Immature natural killer cell (primary cell): ENCODE results near the gene CLEC18B. TPM values are rescaled to one million over a fixed set of nuclear protein-coding genes. Genes with fewer than 3 reads are reported as not detected.
"Not testable (repeated sequence)": the region's sequence is repeated elsewhere in the genome, so short reads cannot be mapped to it uniquely, and the experiment has no call there.

ENCODE experiments used
- DNase-seq, 3 donors: peaks; one replicate each; pipeline ENCODE4 v3.0.0; 2022; ENCODE audit warnings: mixed read lengths in 1 of 3
- H3K27ac Mint-ChIP-seq, 6 donors: one replicate each; pipeline ENCODE4 v1.8.0; 2020; ENCODE audit warnings: mixed read lengths in 6 of 6, mild to moderate bottlenecking in 5 of 6, inconsistent platforms in 4 of 6, moderate library complexity in 3 of 6
- H3K27me3 Mint-ChIP-seq, 3 donors: one replicate each; pipeline ENCODE4 v1.8.0; 2020 to 2021; ENCODE audit warnings: low read depth in 3 of 3, mild to moderate bottlenecking in 3 of 3, mixed read lengths in 3 of 3, moderate library complexity in 3 of 3, inconsistent platforms in 1 of 3
- H3K36me3 Mint-ChIP-seq, 3 donors: one replicate each; pipeline ENCODE4 v1.8.0; 2020; ENCODE audit warnings: mixed read lengths in 3 of 3, inconsistent platforms in 2 of 3, mild to moderate bottlenecking in 2 of 3
- H3K4me1 Mint-ChIP-seq, 2 donors: one replicate each; pipeline ENCODE4 v1.8.0; 2020; ENCODE audit warnings: inconsistent platforms in 2 of 2, mild to moderate bottlenecking in 2 of 2, mixed read lengths in 2 of 2, moderate library complexity in 1 of 2
- H3K4me3 Mint-ChIP-seq, 5 donors: one replicate each; pipeline ENCODE4 v1.8.0; 2020; ENCODE audit warnings: mild to moderate bottlenecking in 5 of 5, mixed read lengths in 5 of 5, inconsistent platforms in 3 of 5, moderate library complexity in 3 of 5
- H3K9me3 Mint-ChIP-seq, 6 donors: one replicate each; pipeline ENCODE4 v1.8.0; 2020; ENCODE audit warnings: mild to moderate bottlenecking in 6 of 6, mixed read lengths in 6 of 6, inconsistent platforms in 4 of 6, moderate library complexity in 3 of 6
- polyA plus RNA-seq, 3 donors: library from polyadenylated mRNA; unstranded; fragments of 300-500 nt; fragmentation: Illumina TruSeq; gene quantifications; one replicate each; pipeline ENCODE4 v1.2.3, GENCODE V29; 2021

The CLEC18B gene
- under 1 TPM in 1 of 3 donors, not detected in 2; 0.20 TPM for polyA plus RNA-seq

DNA sequence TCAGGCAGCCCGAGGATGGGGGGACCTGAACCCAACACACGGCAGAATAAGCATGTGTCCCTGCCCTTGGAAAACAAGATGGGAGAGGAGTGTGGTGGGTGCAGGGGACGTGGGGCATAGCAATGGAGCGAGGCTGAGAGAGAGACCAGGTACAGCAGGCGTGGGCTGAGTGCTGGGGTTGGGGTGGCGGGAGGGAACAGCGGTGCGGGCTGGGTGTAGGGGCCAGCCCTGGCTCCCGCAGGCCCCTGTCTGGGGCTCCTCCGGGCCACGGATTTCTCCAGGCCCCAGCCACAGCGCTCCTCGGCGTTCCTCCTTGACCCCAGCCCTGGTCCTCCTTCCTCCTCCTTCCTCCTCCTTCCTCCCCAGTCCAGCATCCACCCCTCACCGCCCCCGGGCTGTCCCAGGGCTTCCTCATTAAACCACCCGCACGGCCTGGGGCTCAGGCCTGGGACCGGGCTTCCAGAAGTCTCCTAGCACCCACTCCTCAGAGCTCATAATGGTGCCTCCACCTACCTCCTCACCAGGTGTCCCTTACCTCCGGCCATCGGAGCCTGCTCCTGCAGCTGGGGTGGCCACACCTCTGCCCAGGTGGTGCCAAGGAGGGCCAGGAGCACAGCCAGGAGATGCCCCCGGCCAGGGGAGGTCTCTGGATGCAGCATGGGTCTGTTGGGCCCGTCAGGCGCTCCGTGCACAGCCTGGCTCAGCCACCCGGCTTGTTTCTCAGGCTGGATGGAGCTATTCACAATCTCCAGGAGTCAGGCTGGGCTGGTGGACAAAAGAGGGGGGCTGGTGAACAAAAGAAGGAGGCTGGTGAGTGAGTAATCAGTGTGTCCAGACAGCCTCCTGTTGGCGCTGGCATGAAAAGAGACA is at the start of gene CLEC18B:
CLEC18B (minus strand) TSS at position 867 of the 870 bp plus-strand sequence; CDS start at position 659, 208 bp downstream.
- H3K36me3 Mint-ChIP-seq, H3K27ac Mint-ChIP-seq, H3K4me1 Mint-ChIP-seq, H3K9me3 Mint-ChIP-seq, DNase-seq, H3K4me3 Mint-ChIP-seq, H3K27me3 Mint-ChIP-seq: not testable (repeated sequence)

- Mint-ChIP-seq H3K4me3 (no peak overlapping the region), H3K27ac (peak overlapping the region in 1 of 6 donors; percentile 28), H3K27me3 (peaks cover 0 to 1% (median 0%) of the 10 kb centered on the region in 3 donors), H3K4me1 (no peaks in the 10 kb centered on the region), H3K9me3 (no peaks in the 10 kb centered on the region), H3K36me3 (peaks cover 19 to 70% (median 42%) of the 10 kb centered on the region in 3 donors)
- DNase-seq = no peak
Observed at GRCh38 chr16:74469946-74470478, 48.7 kb upstream of the CLEC18B start.

DNA sequence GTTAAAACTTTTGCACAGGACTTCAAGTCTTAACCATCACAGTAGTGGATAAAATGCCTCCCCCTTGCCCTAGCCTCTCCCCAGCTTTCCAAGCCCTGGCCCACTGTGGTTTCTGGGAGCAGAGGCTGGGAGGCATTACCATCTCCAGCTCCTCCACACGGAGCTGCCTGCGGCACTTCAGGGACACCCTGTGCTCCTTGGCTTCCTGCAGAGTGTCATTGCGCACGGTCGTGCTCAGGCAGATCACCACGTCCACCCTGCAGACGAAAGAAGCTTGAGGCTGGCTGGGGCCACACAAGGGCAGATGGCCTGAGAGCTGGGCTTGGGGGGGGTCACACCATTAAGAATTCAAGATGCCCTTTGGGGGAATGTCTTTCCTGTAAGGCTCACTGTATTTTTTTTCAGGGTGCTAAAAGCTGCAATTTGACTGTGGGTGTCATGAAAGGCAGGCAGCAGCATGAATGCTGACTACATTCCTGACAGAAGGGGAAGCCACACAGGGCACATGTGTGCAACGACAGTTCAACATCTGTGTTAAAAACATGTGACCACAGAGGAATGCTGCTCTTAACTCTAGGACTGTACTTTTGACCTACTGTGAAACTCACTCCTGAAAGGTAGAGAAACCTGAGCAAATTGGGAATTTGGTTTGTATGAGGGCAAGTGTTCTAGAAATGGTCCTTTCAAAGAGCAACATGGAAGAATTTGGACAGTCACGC is 47.7 kb upstream of the CLEC18B start:
- no peaks in the 10 kb centered on the region for H3K4me1 Mint-ChIP-seq
- DNase-seq = no peak
- H3K9me3 Mint-ChIP-seq = no peaks in the 10 kb centered on the region
- peaks cover 19 to 69% (median 39%) of the 10 kb centered on the region in 3 donors for H3K36me3 Mint-ChIP-seq
- H3K27ac Mint-ChIP-seq = no peak overlapping the region
- H3K4me3 Mint-ChIP-seq = no peak overlapping the region
- H3K27me3 Mint-ChIP-seq = peaks cover 0 to 1% (median 0%) of the 10 kb centered on the region in 3 donors

DNA sequence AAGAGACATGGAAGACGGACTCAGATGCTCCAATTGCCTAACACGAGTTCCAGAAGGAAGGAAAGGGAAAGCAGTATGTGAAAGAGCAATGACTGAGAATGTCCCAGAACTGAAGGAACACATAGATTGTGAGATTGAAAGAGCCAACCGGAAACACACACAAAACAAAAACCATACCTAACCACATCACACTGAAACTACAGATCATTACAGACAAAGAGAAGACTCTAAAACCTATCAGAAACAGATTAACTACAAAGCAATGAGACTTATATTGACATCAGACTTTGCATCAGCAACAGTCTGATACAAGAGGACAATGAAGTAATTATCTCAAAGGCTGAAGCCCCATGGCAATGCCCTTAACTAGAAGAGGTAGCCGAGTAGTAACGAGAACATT is 45.6 kb upstream of the CLEC18B start:
- no peak overlapping the region for H3K4me3 Mint-ChIP-seq
- peak overlapping the region in 2 of 6 donors; percentile 44 to 58 for H3K27ac Mint-ChIP-seq
- H3K27me3 Mint-ChIP-seq = peaks cover 0 to 4% (median 0%) of the 10 kb centered on the region in 3 donors
- no peak for DNase-seq
- H3K36me3 Mint-ChIP-seq = peaks cover 19 to 74% (median 44%) of the 10 kb centered on the region in 3 donors
- H3K9me3 Mint-ChIP-seq = no peaks in the 10 kb centered on the region
- no peaks in the 10 kb centered on the region for H3K4me1 Mint-ChIP-seq

- H3K36me3 Mint-ChIP-seq = peaks cover 15 to 71% (median 45%) of the 10 kb centered on the region in 3 donors
- no peak overlapping the region for H3K4me3 Mint-ChIP-seq
- peaks cover 0 to 4% (median 0%) of the 10 kb centered on the region in 3 donors for H3K27me3 Mint-ChIP-seq
Observed at GRCh38 chr16:74465851-74466685, 44.8 kb upstream of the CLEC18B start.

DNA sequence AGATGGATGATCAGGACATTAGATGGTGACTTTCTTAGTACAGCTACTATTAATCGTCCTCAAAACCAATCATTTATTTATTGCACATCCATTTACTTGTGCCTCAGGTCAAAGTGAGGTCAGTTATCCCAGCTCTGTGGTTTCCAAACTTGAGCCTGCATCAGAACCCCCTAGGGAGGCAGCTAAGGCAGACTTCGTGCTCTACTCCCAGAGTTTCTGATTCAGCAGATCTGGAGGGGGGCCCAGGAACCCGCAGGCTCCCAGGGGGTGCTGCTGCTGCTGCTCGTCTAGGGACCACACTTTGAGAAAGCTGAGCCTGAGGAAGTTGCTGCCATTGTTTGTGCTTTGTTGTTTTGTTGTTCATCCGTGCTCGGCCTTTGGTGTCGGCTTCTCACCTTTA is 44.0 kb upstream of the CLEC18B start:
- no peaks in the 10 kb centered on the region for H3K9me3 Mint-ChIP-seq
- H3K4me3 Mint-ChIP-seq = no peak overlapping the region
- H3K4me1 Mint-ChIP-seq = no peaks in the 10 kb centered on the region
- peak overlapping the region in 1 of 6 donors; percentile 55 for H3K27ac Mint-ChIP-seq
- DNase-seq = no peak
- peaks cover 18 to 75% (median 45%) of the 10 kb centered on the region in 3 donors for H3K36me3 Mint-ChIP-seq
- peaks cover 0 to 4% (median 0%) of the 10 kb centered on the region in 3 donors for H3K27me3 Mint-ChIP-seq

More at GRCh38 chr16:74465851-74466685, 44.8 kb upstream of the CLEC18B start:
- Mint-ChIP-seq H3K9me3 (no peaks in the 10 kb centered on the region), H3K27ac (peak overlapping the region in 3 of 6 donors; percentile 14 to 69 (median 55)), H3K4me1 (no peaks in the 10 kb centered on the region)
- no peak for DNase-seq

GRCh38 chr16:74463888-74464287 is 42.6 kb upstream of the CLEC18B start:
- Mint-ChIP-seq H3K36me3 (peaks cover 17 to 72% (median 38%) of the 10 kb centered on the region in 3 donors), H3K4me3 (no peak overlapping the region), H3K4me1 (no peaks in the 10 kb centered on the region), H3K9me3 (no peaks in the 10 kb centered on the region), H3K27me3 (peaks cover 0 to 4% (median 0%) of the 10 kb centered on the region in 3 donors), H3K27ac (peak overlapping the region in 2 of 6 donors; percentile 26 to 67)
- DNase-seq = no peak

GRCh38 chr16:74462361-74462760 is 41.1 kb upstream of the CLEC18B start:
- Mint-ChIP-seq H3K4me3 (no peak overlapping the region), H3K27me3 (peaks cover 0 to 3% (median 0%) of the 10 kb centered on the region in 3 donors), H3K9me3 (no peaks in the 10 kb centered on the region), H3K36me3 (peaks cover 21 to 72% (median 43%) of the 10 kb centered on the region in 3 donors), H3K27ac (peak overlapping the region in 1 of 6 donors; percentile 7), H3K4me1 (no peaks in the 10 kb centered on the region)
- DNase-seq = no peak

- Mint-ChIP-seq H3K9me3 (no peaks in the 10 kb centered on the region), H3K27ac (peak overlapping the region in 2 of 6 donors; percentile 7 to 13), H3K4me3 (no peak overlapping the region), H3K27me3 (peaks cover 0 to 3% (median 0%) of the 10 kb centered on the region in 3 donors), H3K36me3 (peaks cover 20 to 67% (median 38%) of the 10 kb centered on the region in 3 donors), H3K4me1 (no peaks in the 10 kb centered on the region)
- no peak for DNase-seq
Observed at GRCh38 chr16:74461826-74462225, 40.5 kb upstream of the CLEC18B start.

DNA sequence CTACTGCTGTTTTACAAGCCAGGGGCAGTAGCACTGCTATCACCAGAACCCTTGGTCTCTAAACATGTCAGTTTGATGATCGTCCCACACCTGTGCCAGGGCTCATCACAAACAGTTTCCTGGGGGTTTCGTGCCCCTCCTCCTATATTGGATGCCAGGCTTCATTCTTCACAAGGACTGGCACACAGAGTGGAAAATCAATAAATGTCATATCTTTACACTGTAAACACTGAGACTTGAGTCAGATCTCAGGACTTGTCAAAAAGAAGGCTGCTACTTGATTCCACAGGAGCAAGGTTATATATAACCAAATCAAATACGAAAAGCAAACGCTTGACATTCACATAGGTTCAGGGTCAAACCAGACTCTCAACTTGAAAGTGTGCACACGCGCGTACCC is 39.3 kb upstream of the CLEC18B start:
- Mint-ChIP-seq H3K27ac (no peak overlapping the region), H3K27me3 (peaks cover 0 to 6% (median 3%) of the 10 kb centered on the region in 3 donors), H3K9me3 (no peaks in the 10 kb centered on the region), H3K4me3 (no peak overlapping the region), H3K36me3 (peaks cover 19 to 62% (median 33%) of the 10 kb centered on the region in 3 donors), H3K4me1 (no peaks in the 10 kb centered on the region)
- DNase-seq = no peak

DNA sequence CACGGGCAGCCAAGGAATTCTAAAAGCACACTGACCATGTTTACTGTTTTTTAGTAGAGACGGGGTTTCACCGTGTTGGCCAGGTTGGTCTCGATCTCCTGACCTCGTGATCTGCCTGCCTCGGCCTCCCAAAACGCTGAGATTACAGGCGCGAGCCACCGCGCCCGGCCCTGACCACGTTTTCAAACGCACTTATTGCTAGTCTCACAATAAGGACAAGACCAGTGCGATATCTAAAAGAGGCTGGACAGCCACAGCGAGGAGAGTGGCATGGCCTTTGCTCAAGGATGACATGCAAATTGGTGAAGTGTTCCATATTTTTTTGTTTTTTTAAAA is 35.0 kb upstream of the CLEC18B start:
- Mint-ChIP-seq H3K4me1 (no peaks in the 10 kb centered on the region), H3K27me3 (peaks cover 3 to 9% (median 3%) of the 10 kb centered on the region in 3 donors), H3K36me3 (peaks cover 38 to 62% (median 39%) of the 10 kb centered on the region in 3 donors), H3K4me3 (no peak overlapping the region), H3K9me3 (no peaks in the 10 kb centered on the region), H3K27ac (no peak overlapping the region)
- DNase-seq = no peak

DNA sequence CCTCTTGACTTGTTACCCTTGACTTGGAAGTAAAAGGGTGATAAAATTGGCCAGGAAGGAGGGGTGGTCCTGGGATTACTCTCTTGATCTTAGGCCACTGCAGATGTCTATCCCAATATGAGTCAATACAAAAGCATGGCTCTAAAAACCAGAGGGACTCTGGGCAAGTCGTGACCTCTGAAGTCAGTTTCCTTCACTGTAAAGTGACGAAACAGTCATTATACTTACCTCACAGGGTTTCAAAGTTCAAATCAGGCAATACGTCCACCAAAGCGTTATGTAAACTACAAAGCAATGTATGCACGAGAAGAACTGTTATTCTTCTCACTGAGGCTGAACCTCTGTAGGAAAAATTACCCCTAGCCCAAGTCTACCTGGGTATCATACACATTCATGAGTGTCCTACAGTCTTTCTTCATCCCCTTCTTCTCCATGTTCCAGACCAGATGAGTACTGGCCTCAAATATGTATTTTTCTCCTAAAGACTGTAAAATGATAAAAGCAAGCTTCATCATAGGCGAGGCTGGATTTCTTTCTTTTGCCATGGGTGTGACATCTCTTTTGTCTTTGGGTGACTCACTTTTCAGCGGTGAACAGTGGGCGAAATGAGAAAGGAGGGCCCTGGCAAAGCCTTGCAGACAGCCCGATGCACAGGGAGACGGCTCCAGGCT is 34.5 kb upstream of the CLEC18B start:
- Mint-ChIP-seq H3K27me3 (peaks cover 3 to 9% (median 7%) of the 10 kb centered on the region in 3 donors), H3K27ac (no peak overlapping the region), H3K36me3 (peaks cover 39 to 61% (median 39%) of the 10 kb centered on the region in 3 donors), H3K9me3 (no peaks in the 10 kb centered on the region), H3K4me3 (no peak overlapping the region), H3K4me1 (no peaks in the 10 kb centered on the region)
- no peak for DNase-seq
